HepG2 (cell line): Measurements from ENCODE around the gene DNAJB2. TPM values are rescaled to one million over a fixed set of nuclear protein-coding genes. Genes with fewer than 3 reads are reported as not detected.

ENCODE experiments used
- ATF6 ChIP-seq: sonication (generic); formaldehyde crosslinking; conservative IDR thresholded peaks from 2 replicates; pipeline ENCODE4 v1.4.0; 2020; ENCODE audit warnings: missing genetic modification reagents
- EHMT2 ChIP-seq: fragments of 200-600 bp; sonication (generic); IDR thresholded peaks from 2 replicates; pipeline ENCODE4 v1.7.0; 2017; ENCODE audit warnings: antibody characterized with exemption, low read depth, low read length, borderline replicate concordance
- GABPA ChIP-seq, 2 experiments: IDR thresholded peaks; 2 replicates each; pipeline ENCODE4 v1.6.1; 2011 to 2016; ENCODE audit warnings: low read depth in 2 of 2, low read length in 1 of 2, missing biosample characterization in 1 of 2, missing genetic modification characterization in 1 of 2
- MYNN ChIP-seq: sonication (generic); formaldehyde crosslinking; IDR thresholded peaks from 2 replicates; pipeline ENCODE4 v1.4.0; 2020; ENCODE audit warnings: mild to moderate bottlenecking, low read depth, missing genetic modification reagents
- NFE2L1 ChIP-seq: sonication (generic); formaldehyde crosslinking; IDR thresholded peaks from 2 replicates; pipeline ENCODE4 v1.4.0; 2020; ENCODE audit warnings: missing genetic modification reagents, mild to moderate bottlenecking, borderline replicate concordance
- SKIL ChIP-seq: sonication (generic); formaldehyde crosslinking; IDR thresholded peaks from 2 replicates; pipeline ENCODE4 v1.8.0; 2022; ENCODE audit warnings: missing genetic modification reagents, mild to moderate bottlenecking, moderate library complexity, borderline replicate concordance
- TSC22D2 ChIP-seq: sonication (generic); formaldehyde crosslinking; IDR thresholded peaks from 2 replicates; pipeline ENCODE4 v1.5.1; 2020; ENCODE audit warnings: missing genetic modification reagents, mild to moderate bottlenecking, borderline replicate concordance
- ZKSCAN8 ChIP-seq: IDR thresholded peaks from 2 replicates; pipeline ENCODE4 v1.6.1; 2016; ENCODE audit warnings: borderline replicate concordance, missing genetic modification reagents, missing compliant biosample characterization
- ZNF430 ChIP-seq: sonication (generic); formaldehyde crosslinking; IDR thresholded peaks from 2 replicates; pipeline ENCODE4 v1.9.0; 2021; ENCODE audit warnings: mild to moderate bottlenecking, missing genetic modification reagents
- ZNF644 ChIP-seq: IDR thresholded peaks from 2 replicates; pipeline ENCODE4 v1.6.1; 2016; ENCODE audit warnings: low read depth
- ZNF7 ChIP-seq: IDR thresholded peaks from 2 replicates; pipeline ENCODE4 v1.6.1; 2016; ENCODE audit warnings: missing biosample characterization, missing genetic modification reagents
- polyA plus RNA-seq, 8 experiments: library from polyadenylated mRNA; depleted of rRNA in 3 of 8; stranded (reverse) in 7 of 8; unstranded in 1 of 8; fragments of >200 nt; fragmentation: Illumina TruSeq in 4 of 8; extraction: Trizol in 4 of 8; gene quantifications; 2 replicates each; pipeline versions ENCODE4 v1.2.1 to v1.2.3, GENCODE V29; 2011 to 2016; ENCODE audit warnings: low read depth in 4 of 8, missing spikeins in 1 of 8, mixed read lengths in 1 of 8; ENCODE audit not compliant: insufficient read depth in 1 of 8
- total RNA-seq, 5 experiments: library from RNA; depleted of rRNA; stranded (reverse); fragments of >200 nt; fragmentation: Illumina TruSeq; extraction: Trizol; gene quantifications; 2 replicates each; pipeline ENCODE4 v1.2.3, GENCODE V29; 2016; ENCODE audit warnings: low read depth in 1 of 5
- TF ChIP-seq, protein P1 (sequence below): sonication (generic); formaldehyde crosslinking; IDR thresholded peaks from 2 replicates; pipeline ENCODE4 v1.4.0; 2020; ENCODE audit warnings: mild to moderate bottlenecking, missing genetic modification reagents
- TF ChIP-seq, protein P2 (sequence below), 2 experiments: fragments of 450-650 bp in 1 of 2; sonication (generic) in 1 of 2; formaldehyde crosslinking; IDR thresholded peaks; 2 replicates each; pipeline versions ENCODE4 v1.5.0 to v1.8.0; 2020 to 2022; ENCODE audit warnings: mild to moderate bottlenecking in 1 of 2, missing genetic modification reagents in 1 of 2

The DNAJB2 gene
- total and polyA plus RNA-seq, 2 of the 13 experiments (the other 11 are each of a cell fraction or from before 2014, with no cell fraction given): 21.3 to 31.1 TPM

DNA sequence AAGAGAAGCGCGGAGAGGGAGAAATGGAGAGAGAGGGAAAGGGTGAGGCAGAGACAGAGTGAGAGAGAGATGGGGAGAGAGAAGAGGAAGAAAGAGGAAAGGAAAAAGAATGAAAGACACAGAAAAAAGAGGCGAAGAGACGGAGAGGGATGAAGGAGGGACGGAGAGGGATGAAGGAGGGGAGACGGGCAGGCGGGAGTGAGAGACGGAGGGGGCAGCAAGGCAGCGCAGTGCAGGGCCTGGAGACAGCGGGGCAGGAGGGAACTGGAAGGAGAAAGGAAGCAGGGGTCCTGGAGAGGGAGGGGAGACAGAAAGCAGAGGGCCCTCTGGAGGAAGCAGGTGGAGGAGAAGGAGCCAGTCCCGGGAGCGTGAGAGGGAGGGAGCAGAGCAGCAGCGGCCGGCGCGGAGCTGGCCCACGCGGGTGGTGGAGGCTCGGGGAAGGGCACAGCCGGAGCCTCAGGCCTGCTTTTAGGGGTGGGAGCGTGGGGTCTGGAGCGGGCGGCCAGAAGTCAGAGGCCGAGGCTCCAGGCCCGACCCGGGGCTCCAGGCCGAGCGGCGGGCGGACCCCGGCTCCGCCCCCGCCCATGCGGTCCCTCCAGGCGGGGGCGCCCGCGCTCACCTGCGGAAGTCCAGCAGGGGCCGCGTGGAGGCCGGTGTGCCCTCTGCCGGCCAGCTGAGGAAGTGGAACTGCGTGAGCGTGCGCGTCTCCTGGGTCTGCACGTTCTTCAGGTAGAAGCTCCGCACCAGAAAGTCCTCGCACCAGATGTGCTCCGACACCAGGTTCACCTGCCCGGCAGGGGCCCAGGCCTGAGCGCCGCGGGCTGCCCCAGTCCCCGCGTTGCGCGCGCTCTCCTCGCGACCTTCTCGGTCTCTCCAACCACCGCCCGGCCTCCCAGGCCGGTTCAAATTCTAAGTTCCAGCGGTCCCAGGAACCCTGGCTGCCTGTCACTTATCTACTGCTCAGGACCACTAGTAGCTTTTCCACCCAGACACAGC, 15.5 kb downstream of the DNAJB2 start (continued):
- TF ChIP-seq, protein P1, sequence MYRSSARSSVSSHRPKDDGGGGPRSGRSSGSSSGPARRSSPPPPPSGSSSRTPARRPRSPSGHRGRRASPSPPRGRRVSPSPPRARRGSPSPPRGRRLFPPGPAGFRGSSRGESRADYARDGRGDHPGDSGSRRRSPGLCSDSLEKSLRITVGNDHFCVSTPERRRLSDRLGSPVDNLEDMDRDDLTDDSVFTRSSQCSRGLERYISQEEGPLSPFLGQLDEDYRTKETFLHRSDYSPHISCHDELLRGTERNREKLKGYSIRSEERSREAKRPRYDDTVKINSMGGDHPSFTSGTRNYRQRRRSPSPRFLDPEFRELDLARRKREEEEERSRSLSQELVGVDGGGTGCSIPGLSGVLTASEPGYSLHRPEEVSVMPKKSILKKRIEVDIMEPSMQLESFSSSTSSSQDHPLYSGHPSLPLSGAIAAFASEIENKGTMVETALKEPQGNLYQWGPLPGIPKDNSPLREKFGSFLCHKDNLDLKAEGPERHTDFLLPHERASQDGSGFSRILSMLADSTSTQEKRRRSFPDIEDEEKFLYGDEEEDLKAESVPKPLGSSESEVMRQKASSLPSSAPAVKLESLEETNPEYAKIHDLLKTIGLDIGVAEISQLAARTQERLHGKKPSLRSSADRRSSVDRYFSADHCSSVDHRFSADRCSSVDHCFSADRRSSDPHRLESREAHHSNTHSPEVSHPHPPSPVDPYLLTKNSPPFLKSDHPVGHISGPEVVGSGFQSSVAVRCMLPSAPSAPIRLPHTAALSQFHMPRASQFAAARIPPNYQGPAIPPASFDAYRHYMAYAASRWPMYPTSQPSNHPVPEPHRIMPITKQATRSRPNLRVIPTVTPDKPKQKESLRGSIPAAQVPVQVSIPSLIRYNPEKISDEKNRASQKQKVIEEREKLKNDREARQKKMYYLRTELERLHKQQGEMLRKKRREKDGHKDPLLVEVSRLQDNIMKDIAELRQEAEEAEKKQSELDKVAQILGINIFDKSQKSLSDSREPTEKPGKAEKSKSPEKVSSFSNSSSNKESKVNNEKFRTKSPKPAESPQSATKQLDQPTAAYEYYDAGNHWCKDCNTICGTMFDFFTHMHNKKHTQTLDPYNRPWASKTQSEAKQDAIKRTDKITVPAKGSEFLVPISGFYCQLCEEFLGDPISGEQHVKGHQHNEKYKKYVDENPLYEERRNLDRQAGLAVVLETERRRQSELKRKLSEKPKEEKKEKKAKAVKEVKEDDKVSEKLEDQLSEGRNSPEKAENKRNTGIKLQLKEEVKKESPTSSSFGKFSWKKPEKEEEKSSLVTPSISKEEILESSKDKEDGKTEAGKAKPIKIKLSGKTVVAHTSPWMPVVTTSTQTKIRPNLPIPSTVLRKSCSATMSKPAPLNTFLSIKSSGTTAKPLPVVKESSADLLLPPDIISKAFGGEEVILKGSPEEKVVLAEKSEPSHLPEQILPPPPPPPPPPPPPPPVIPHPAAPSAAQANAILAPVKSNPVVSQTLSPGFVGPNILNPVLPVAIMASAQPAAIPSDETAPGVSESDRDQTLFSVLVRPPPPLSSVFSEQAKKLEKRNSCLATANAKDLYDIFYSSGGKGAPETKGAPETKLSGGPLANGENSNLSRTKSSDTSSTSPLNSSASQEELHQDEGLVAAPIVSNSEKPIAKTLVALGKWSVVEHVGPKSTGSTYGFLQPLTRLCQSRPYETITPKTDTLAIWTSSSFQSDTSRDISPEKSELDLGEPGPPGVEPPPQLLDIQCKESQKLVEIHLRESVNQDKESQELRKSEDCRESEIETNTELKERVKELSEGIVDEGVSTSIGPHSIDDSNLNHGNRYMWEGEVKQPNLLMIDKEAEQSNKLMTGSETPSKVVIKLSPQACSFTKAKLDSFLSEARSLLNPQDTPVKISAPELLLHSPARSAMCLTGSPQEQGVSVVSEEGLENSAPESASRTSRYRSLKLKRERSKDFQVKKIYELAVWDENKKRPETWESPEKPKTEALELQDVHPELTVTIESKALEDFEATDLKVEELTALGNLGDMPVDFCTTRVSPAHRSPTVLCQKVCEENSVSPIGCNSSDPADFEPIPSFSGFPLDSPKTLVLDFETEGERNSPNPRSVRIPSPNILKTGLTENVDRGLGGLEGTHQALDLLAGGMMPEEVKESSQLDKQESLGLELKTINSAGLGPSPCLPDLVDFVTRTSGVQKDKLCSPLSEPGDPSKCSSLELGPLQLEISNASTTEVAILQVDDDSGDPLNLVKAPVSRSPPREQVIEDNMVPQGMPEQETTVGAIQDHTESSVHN (CRISPR knock-in tag): no peak
- TF ChIP-seq ATF6 (CRISPR knock-in tag): peak; percentile 91
- peak; percentile 87; the same call in 1 of the 2 replicates for TF ChIP-seq ZKSCAN8 (CRISPR knock-in tag)
- no peak for TF ChIP-seq EHMT2
- peak; percentile 93; the same call in 1 of the 2 replicates for TF ChIP-seq TSC22D2 (CRISPR knock-in tag)
- 0 out of 2 replicates have a peak, but pooled peaks have one; percentile 29 for TF ChIP-seq ZNF430 (CRISPR knock-in tag)
- no peak for TF ChIP-seq ZNF644
- TF ChIP-seq, protein P2, sequence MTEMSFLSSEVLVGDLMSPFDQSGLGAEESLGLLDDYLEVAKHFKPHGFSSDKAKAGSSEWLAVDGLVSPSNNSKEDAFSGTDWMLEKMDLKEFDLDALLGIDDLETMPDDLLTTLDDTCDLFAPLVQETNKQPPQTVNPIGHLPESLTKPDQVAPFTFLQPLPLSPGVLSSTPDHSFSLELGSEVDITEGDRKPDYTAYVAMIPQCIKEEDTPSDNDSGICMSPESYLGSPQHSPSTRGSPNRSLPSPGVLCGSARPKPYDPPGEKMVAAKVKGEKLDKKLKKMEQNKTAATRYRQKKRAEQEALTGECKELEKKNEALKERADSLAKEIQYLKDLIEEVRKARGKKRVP (CRISPR knock-in tag; IDR thresholded peaks at IDR 0.05): no peak
- TF ChIP-seq ZNF7 (CRISPR knock-in tag): no peak
- TF ChIP-seq NFE2L1 (CRISPR knock-in tag): no peak
- TF ChIP-seq MYNN (CRISPR knock-in tag): 0 out of 2 replicates have a peak, but pooled peaks have one; percentile 42
- TF ChIP-seq GABPA (IDR thresholded peaks at IDR 0.05; ENCODE audit: low read depth, low read length): peak; percentile 51
- TF ChIP-seq GABPA (CRISPR knock-in tag; IDR thresholded peaks at IDR 0.05; ENCODE audit: low read depth): peak; percentile 66
- no peak for TF ChIP-seq SKIL (CRISPR knock-in tag)
